Progenitor cell of endocrine pancreas (in vitro differentiated cells): Measurements from ENCODE around the gene DAZAP1. TPM values are rescaled to one million over a fixed set of nuclear protein-coding genes. Genes with fewer than 3 reads are reported as not detected.

Experiments
- DNase-seq: peaks from one replicate; pipeline ENCODE4 v3.0.0; 2021; ENCODE audit warnings: low spot score; ENCODE audit not compliant: unreplicated experiment
- H3K27ac Mint-ChIP-seq: 2 replicates; pipeline ENCODE4 v1.8.0; 2021; ENCODE audit warnings: mild to moderate bottlenecking, moderate library complexity, mixed read lengths
- H3K27me3 Mint-ChIP-seq: 2 replicates; pipeline ENCODE4 v1.8.0; 2021; ENCODE audit warnings: mixed read lengths
- H3K36me3 Mint-ChIP-seq: 2 replicates; pipeline ENCODE4 v1.8.0; 2022; ENCODE audit warnings: mixed read lengths; ENCODE audit not compliant: insufficient read depth
- H3K4me1 Mint-ChIP-seq: 2 replicates; pipeline ENCODE4 v1.8.0; 2021; ENCODE audit warnings: low read depth, mixed read lengths
- H3K4me3 Mint-ChIP-seq: 2 replicates; pipeline ENCODE4 v1.8.0; 2021; ENCODE audit warnings: low read depth, mild to moderate bottlenecking, moderate library complexity, mixed read lengths
- H3K9me3 Mint-ChIP-seq: 2 replicates; pipeline ENCODE4 v1.8.0; 2021; ENCODE audit warnings: low read depth, mixed read lengths
- CTCF ChIP-seq: fragments of 200-600 bp; sonication (generic); IDR thresholded peaks from one replicate; pipeline ENCODE4 v1.5.0; 2021; ENCODE audit warnings: antibody characterized with exemption, mild to moderate bottlenecking; ENCODE audit not compliant: unreplicated experiment
- total RNA-seq: library from RNA; stranded (reverse); gene quantifications from 2 replicates; pipeline ENCODE4 v1.2.1, GENCODE V29; 2021

Gene DAZAP1
- total RNA-seq, 1 donor from 2014 or later: 131 TPM

GRCh38 chr19:1460033-1460995, 52.9 kb downstream of the DAZAP1 start:
- Mint-ChIP-seq H3K27me3 (peaks cover 26% of the 10 kb centered on the region), H3K4me3 (no peak overlapping the region), H3K27ac (no peak overlapping the region), H3K9me3 (no peaks in the 10 kb centered on the region), H3K36me3 (peaks cover 2% of the 10 kb centered on the region), H3K4me1 (no peaks in the 10 kb centered on the region)
- DNase-seq: no peak
- TF ChIP-seq CTCF: no peak

DNA sequence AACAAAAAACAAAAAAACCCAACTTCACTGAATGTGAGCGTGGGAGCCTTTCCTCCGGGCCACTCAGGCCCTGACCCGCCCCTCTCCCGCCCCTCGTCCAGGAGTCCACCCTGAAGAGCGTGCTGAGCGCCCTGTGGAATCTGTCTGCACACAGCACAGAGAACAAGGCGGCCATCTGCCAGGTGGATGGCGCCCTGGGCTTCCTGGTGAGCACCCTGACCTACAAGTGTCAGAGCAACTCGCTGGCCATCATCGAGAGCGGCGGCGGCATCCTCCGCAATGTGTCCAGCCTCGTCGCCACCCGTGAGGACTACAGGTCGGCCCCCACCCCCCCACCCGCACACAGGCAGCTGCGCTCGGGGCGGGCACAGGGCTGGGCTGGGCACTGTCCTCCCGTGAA, 54.5 kb downstream of the DAZAP1 start:
- Mint-ChIP-seq H3K9me3 (no peaks in the 10 kb centered on the region), H3K4me1 (no peaks in the 10 kb centered on the region), H3K27ac (no peak overlapping the region), H3K27me3 (peaks cover 24% of the 10 kb centered on the region), H3K36me3 (peaks cover 2% of the 10 kb centered on the region), H3K4me3 (no peak overlapping the region)
- TF ChIP-seq CTCF: no peak
- no peak for DNase-seq

DNA sequence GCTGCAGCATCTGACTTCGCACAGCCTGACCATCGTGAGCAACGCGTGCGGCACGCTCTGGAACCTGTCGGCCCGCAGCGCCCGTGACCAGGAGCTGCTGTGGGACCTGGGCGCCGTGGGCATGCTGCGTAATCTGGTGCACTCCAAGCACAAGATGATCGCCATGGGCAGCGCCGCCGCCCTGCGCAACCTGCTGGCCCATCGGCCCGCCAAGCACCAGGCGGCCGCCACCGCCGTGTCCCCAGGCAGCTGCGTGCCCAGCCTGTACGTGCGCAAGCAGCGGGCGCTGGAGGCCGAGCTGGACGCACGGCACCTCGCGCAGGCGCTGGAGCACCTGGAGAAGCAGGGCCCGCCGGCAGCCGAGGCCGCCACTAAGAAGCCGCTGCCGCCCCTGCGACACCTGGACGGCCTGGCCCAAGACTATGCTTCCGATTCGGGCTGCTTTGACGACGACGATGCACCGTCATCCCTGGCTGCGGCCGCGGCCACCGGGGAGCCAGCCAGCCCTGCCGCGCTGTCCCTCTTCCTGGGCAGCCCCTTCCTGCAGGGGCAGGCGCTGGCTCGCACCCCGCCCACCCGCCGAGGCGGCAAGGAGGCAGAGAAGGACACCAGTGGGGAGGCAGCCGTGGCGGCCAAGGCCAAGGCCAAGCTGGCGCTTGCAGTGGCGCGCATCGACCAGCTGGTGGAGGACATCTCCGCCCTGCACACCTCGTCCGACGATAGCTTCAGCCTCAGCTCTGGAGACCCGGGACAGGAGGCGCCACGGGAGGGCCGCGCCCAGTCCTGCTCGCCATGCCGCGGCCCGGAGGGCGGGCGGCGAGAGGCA, 58.0 kb downstream of the DAZAP1 start:
- Mint-ChIP-seq H3K36me3 (no peaks in the 10 kb centered on the region), H3K9me3 (no peaks in the 10 kb centered on the region), H3K4me1 (peaks cover 2% of the 10 kb centered on the region), H3K27ac (no peak overlapping the region), H3K4me3 (no peak overlapping the region), H3K27me3 (peaks cover 6% of the 10 kb centered on the region)
- no peak for DNase-seq
- peak; percentile 54 for TF ChIP-seq CTCF

- Mint-ChIP-seq H3K27me3 (peaks cover 7% of the 10 kb centered on the region), H3K9me3 (no peaks in the 10 kb centered on the region)
Observed at GRCh38 chr19:1466018-1466460, 58.7 kb downstream of the DAZAP1 start.

More at GRCh38 chr19:1466018-1466460, 58.7 kb downstream of the DAZAP1 start:
- no peak for TF ChIP-seq CTCF
- no peaks in the 10 kb centered on the region for H3K36me3 Mint-ChIP-seq
- peaks cover 2% of the 10 kb centered on the region for H3K4me1 Mint-ChIP-seq
- H3K27ac Mint-ChIP-seq: no peak overlapping the region
- H3K4me3 Mint-ChIP-seq: no peak overlapping the region
- no peak for DNase-seq
